Activated CD4-positive, alpha-beta T cell treated with anti-CD3 and anti-CD28 coated beads, Interleukin-10, Interleukin-2, amounts not matched to agents 100 ng/mL and 50 ng/mL, durations not matched to agents 16 hours and 8 hours (primary cell): Measurements from ENCODE around the gene CCIN.
"Not testable (repeated sequence)": the region's sequence is repeated elsewhere in the genome, so short reads cannot be mapped to it uniquely, and the experiment has no call there.

Experiments
- DNase-seq: peaks from one replicate; pipeline ENCODE4 v3.0.0-alpha.2; 2020

CCIN gene

DNA sequence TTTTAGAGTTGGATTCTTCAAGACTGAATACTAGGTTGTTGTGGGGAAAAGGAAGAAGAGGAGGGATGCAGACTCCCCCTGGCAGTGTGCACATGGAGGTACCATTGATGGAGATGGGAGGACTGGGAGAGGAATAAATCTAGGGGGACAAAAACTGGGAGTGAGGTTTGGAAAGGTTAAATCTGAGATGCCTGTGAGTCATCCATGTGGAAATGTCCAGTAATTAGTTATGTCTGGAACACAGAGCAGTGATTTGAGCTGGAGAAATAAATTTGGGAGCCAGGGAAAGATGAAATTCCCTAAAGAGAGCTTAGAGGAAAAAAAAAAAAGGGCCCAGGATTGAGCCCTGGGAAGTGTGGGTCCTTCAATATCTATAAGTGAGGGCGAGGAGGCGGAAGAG lies 8.0 kb upstream of the CCIN start:
- no peak for DNase-seq

DNA sequence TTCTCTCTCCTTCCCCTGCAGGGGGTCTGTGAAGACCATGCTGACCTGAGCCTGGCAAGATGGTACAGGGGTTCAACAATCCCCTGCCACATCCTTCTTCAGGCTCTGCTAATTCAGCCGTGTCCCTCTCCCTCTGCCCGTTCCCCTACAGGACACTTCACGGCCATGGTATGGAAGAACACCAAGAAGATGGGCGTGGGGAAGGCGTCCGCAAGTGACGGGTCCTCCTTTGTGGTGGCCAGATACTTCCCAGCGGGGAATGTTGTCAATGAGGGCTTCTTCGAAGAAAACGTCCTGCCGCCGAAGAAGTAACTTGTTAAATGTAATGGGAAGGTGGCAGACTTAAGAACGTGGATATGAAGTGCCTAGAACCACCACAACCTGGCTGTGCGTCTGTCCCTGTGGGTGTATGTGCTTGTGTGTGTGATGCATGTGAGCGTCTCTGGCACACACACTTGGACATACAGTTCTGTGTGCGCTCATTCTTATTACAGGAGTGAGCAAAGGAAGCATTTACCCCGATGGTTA lies 6.9 kb upstream of the CCIN start:
- no peak for DNase-seq

DNA sequence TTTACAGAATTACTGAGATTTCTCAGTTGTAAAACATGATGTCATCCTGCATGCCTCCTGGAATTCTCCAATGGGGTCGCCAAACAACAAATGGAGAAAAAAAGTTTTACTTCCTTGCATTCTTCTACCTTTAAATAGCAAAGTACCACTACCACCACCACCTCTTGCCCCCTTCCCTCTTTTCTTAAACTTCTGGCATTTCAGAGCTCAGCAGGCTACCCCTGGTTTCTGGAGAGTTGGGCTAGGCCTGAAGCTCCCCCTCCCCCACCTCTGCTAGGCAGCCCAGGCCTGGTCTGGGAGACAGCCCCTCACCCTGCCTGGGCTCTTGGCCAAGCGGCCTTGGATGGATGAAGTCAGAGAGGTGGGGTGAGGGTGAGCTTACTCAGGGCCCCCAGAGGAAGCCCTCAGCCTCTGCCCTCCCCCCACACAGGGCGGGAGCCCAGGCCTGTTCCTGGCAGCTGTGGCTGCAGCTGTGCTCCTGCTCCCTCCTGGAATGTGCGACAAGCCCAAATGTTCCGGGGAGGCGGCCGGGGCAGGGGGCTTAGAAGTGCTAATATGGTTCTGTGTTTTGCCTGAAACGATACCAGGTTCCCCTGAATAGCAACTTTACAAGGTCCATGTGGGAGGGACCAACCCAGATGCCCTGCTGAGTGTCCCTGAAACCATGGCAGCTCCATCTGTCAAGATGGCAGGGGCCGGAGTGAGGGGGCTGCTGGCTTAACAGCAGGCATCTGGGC lies 6.0 kb upstream of the CCIN start:
- DNase-seq: no peak

DNA sequence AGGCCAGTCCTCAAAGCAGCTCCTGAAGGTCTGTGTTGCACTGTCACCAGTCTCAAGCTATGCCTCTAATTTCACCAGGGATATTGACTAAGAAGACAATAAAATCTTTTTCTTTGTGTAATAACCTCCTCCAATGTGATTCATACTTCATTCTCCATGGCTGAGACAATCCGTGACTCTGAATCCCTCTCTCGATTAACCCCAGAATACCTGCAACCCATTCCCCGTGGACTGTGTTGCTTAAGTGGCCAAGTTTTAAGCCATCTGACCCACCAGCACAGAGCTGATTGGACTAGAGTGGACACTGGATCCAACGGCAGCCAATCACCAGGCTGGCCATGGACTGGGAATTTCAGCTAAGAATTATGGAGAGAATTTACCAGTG lies 5.4 kb upstream of the CCIN start:
- DNase-seq: no peak

DNA sequence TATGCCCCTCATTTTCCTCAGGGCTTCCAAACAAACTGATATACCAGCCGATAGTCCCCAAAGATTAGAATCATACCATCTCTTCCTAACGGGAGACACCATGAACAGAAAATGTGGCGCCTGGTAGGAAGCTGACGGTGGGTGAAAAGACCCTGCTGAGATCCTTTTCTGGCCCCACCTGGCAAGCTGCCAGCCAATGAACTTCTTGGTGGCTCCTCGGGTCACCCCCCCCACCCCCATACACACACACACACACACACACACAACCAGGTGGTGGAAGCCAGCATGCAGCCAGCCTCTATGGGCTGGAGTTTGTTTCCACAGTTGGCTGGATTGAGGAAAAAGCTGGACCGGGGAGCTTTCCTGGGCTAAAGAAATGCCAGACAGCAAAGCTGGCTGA lies 4.8 kb upstream of the CCIN start:
- DNase-seq: no peak

- no peak for DNase-seq
Observed at GRCh38 chr9:36164989-36165388, 4.2 kb upstream of the CCIN start.

GRCh38 chr9:36165826-36166167 lies 3.4 kb upstream of the CCIN start:
- no peak for DNase-seq

GRCh38 chr9:36166168-36166927 lies 2.8 kb upstream of the CCIN start:
- DNase-seq: peak; percentile 88

DNA sequence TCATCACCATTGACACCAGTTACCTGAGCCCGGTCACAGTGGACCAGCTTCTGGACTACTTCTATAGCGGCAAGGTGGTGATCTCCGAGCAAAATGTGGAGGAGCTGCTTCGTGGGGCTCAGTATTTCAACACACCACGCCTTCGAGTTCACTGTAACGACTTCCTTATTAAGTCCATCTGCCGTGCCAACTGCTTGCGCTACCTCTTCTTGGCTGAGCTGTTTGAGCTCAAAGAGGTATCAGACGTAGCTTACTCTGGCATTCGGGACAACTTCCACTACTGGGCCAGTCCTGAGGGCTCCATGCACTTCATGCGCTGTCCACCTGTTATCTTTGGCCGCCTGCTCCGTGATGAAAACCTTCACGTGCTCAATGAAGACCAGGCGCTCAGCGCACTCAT lies 520 bp downstream of the CCIN start:
- DNase-seq: no peak

- DNase-seq: no peak
Observed at GRCh38 chr9:36170531-36170930, 1.3 kb downstream of the CCIN start.

- DNase-seq: no peak
Observed at GRCh38 chr9:36173861-36174260, 4.7 kb downstream of the CCIN start.

GRCh38 chr9:36174271-36174670 lies 5.1 kb downstream of the CCIN start:
- DNase-seq: no peak

- DNase-seq: no peak
Observed at GRCh38 chr9:36174731-36175130, 5.5 kb downstream of the CCIN start.

GRCh38 chr9:36175209-36175608 lies 6.0 kb downstream of the CCIN start:
- not testable (repeated sequence) for DNase-seq

DNA sequence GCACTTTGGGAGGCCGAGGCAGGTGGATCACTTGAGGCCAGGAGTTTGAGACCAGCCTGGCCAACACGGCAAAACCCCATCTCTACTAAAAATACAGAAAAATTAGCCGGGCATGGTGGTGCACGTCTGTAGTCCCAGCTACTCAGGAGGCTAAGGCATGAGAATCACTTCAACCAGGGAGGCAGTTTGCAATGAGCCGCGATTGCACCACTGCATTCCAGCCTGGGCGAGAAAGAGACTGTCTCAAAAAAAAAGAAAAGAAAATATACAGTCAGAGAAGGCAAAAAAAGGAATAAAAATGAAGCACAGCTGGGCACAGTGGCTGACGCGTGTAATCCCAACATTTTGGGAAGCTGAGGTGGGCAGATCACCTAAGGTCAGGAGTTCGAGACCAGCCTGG lies 7.3 kb downstream of the CCIN start:
- not testable (repeated sequence) for DNase-seq

GRCh38 chr9:36177571-36177970 lies 8.4 kb downstream of the CCIN start:
- no peak for DNase-seq

DNA sequence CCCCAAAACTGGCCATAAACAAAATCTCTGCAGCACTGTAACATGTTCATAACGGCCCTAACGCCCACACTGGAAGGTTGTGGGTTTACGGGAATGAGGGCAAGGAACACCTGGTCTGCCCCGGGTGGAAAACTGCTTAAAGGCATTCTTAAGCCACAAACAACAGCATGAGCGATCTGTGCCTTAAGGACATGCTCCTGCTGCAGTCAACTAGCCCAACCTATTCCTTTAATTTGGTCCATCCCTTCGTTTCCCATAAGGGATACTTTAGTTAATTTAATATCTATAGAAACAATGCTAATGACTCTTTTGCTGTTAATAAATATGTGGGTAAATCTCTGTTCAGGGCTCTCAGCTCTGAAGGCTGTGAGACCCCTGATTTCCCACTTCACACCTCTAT lies 11.1 kb downstream of the CCIN start:
- DNase-seq: not testable (repeated sequence)

- DNase-seq: peak; percentile 23
Observed at GRCh38 chr9:36187414-36187813, 18.2 kb downstream of the CCIN start.

DNA sequence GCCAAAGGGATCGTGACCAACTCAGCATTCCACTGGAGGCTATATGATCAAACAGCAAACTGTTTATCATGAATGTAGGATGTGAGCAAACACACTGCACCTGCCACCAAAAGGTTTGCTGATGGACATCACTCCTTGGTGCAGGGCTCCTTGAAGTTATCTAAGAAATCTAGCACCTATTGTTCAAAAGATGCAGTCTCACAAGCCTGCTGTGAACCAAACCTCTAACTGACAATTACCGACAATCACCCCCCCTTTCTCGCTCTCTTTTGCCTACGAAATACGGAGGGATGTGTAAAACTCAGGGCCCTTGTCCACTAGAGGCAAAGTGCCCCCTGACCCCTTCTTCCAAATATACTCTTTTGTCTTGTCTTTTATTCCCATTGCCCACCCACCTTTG lies 19.0 kb downstream of the CCIN start:
- DNase-seq: no peak

- DNase-seq: no peak
Observed at GRCh38 chr9:36189976-36190375, 20.8 kb downstream of the CCIN start.

- DNase-seq: peak; percentile 99
Observed at GRCh38 chr9:36190388-36191289, 21.5 kb downstream of the CCIN start, which contains the start of gene CLTA. TSS of gene CLTA (plus strand) at chr9:36190921. CDS start at chr9:36191057, 136 bp downstream.

GRCh38 chr9:36191290-36191645 lies 22.1 kb downstream of the CCIN start:
- DNase-seq: peak; percentile 49

DNA sequence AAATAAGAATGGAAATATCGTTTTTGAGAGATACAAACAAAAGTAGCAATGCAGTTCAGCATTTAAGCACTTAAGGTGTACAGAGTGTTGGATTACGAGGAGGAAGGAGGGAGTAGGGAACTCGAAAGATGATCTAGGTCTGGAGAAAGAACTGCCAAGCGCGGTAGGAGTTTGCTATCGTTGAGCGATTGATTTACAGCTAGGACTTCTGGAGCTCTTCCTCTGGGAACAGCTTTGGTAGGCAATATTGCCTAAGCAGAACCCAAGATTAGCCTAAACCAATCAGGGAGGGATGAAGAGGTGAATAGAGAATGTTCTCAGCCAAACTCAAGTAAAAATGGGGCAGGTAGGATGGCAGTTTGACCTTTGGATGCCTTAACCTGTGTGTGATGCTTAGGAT lies 22.5 kb downstream of the CCIN start:
- no peak for DNase-seq
